SK-N-DZ (cell line): ENCODE measurements around the gene ZNF761. TPM values are rescaled to one million over a fixed set of nuclear protein-coding genes. Genes with fewer than 3 reads are reported as not detected.
"Not testable (repeated sequence)": the region's sequence is repeated elsewhere in the genome, so short reads cannot be mapped to it uniquely, and the experiment has no call there.

Experiments
- DNase-seq: peaks from one replicate; pipeline ENCODE4 v3.0.0-alpha.2; 2015; ENCODE audit warnings: low spot score
- polyA plus RNA-seq, 2 experiments: library from polyadenylated mRNA; depleted of rRNA; stranded (reverse); fragments of >200 nt; gene quantifications; 2 replicates each; pipeline ENCODE4 v1.2.3, GENCODE V29; 2014

The ZNF761 gene
- 4.3 and 4.4 TPM in 2 replicates for polyA plus RNA-seq (2014; cell fraction: cytosol; rRNA removed)
- 5.2 and 7.4 TPM in 2 replicates for polyA plus RNA-seq (2014; cell fraction: nucleus; rRNA removed)

GRCh38 chr19:53431399-53432087 is at the start of gene ZNF761:
ZNF761 (plus strand) TSS chr19:53431984; CDS start chr19:53447269, 15,285 bp downstream.
- peak; percentile 70 for DNase-seq

- no peak for DNase-seq
Measured at GRCh38 chr19:53388168-53388567, 43.6 kb upstream of the ZNF761 start.

- DNase-seq: no peak
Measured at GRCh38 chr19:53388904-53389303, 42.9 kb upstream of the ZNF761 start.

GRCh38 chr19:53389571-53389970 is 42.2 kb upstream of the ZNF761 start:
- DNase-seq: no peak

- no peak for DNase-seq
Measured at GRCh38 chr19:53389978-53390377, 41.8 kb upstream of the ZNF761 start.

GRCh38 chr19:53394522-53394973 is 37.2 kb upstream of the ZNF761 start:
- DNase-seq: peak; percentile 63

- peak; percentile 79 for DNase-seq
Measured at GRCh38 chr19:53394974-53395839, 36.6 kb upstream of the ZNF761 start, which contains the start of gene ZNF765. ZNF765 (plus strand) TSS chr19:53395149; CDS start chr19:53398016, 2,867 bp downstream.

- not testable (repeated sequence) for DNase-seq
Measured at GRCh38 chr19:53395840-53396524, 35.8 kb upstream of the ZNF761 start.

GRCh38 chr19:53396525-53396868 is 35.3 kb upstream of the ZNF761 start:
- no peak for DNase-seq

- not testable (repeated sequence) for DNase-seq
Measured at GRCh38 chr19:53397918-53398317, 33.9 kb upstream of the ZNF761 start.

- no peak for DNase-seq
Measured at GRCh38 chr19:53409505-53410204, 22.1 kb upstream of the ZNF761 start.

- DNase-seq: not testable (repeated sequence)
Measured at GRCh38 chr19:53420520-53421315, 11.1 kb upstream of the ZNF761 start.

GRCh38 chr19:53422551-53422950 is 9.2 kb upstream of the ZNF761 start:
- peak; percentile 5 for DNase-seq

- DNase-seq: peak; percentile 6
Measured at GRCh38 chr19:53423074-53423473, 8.7 kb upstream of the ZNF761 start.

- peak; percentile 15 for DNase-seq
Measured at GRCh38 chr19:53423680-53424079, 8.1 kb upstream of the ZNF761 start.

GRCh38 chr19:53424968-53425597 is 6.7 kb upstream of the ZNF761 start:
- DNase-seq: peak; percentile 53

GRCh38 chr19:53432088-53432661 is 391 bp downstream of the ZNF761 start:
- DNase-seq: peak; percentile 1

GRCh38 chr19:53443809-53444208 is 12.0 kb downstream of the ZNF761 start:
- not testable (repeated sequence) for DNase-seq

- DNase-seq: not testable (repeated sequence)
Measured at GRCh38 chr19:53447196-53447595, 15.4 kb downstream of the ZNF761 start.
